Measurements from ENCODE around the gene KYNU. TPM values are rescaled to one million over a fixed set of nuclear protein-coding genes. Genes with fewer than 3 reads are reported as not detected.

Gene KYNU
- total and polyA plus RNA-seq, 4 experiments from 2014 or later: 0.73 to 1.3 (median 0.85) TPM; not detected in 1

DNA sequence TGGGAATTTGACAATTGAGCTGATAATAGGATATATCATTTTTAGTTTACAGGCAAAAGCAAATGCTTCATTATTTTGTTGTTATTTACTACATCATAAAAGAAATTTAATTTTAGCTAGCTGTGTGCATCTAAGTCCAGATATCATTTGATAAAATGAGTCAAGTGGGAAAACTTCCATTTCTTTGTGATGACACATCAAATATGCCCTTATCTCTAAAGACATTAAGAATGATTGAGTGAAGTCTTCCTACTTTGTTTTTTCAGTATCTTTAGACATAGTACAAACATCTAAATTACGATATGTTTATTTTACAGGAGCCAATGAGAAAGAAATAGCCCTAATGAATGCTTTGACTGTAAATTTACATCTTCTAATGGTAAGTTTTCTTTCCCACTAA lies 77.0 kb downstream of the KYNU start:
- Histone ChIP-seq H3K4me3 (ENCODE audit: low read length in 2 of 2) (no peak overlapping the region), H3K4me1 (ENCODE audit: insufficient read depth, low read length) (no peaks in the 10 kb centered on the region), H3K27ac (ENCODE audit: low read depth, low read length) (no peak overlapping the region), H3K36me3 (ENCODE audit: insufficient read depth, low read length) (no peaks in the 10 kb centered on the region), H3K27me3 (ENCODE audit: insufficient read depth, low read length) (no peaks in the 10 kb centered on the region), H3K9me3 (ENCODE audit: control insufficient read depth in 1 of 2, low read length in 2 of 2) (no peaks in the 10 kb centered on the region)
- no peak overlapping the region for H3K27ac Mint-ChIP-seq
- H3K4me3 Mint-ChIP-seq: no peak overlapping the region
- H3K27me3 Mint-ChIP-seq: peaks cover 1 to 17% of the 10 kb centered on the region in 2 donors
- POLR2A ChIA-PET (ENCODE audit: partially characterized antibody): no interaction called here
- CTCF ChIA-PET (ENCODE audit: partially characterized antibody): no interaction called here
- no peaks in the 10 kb centered on the region for H3K4me1 Mint-ChIP-seq
- H3K36me3 Mint-ChIP-seq: no peaks in the 10 kb centered on the region
- H3K9me3 Mint-ChIP-seq: peaks cover 0 to 11% (median 8%) of the 10 kb centered on the region in 8 donors
- intact Hi-C loops (cut with micrococcal nuclease): no loop called here
- DNase-seq: no peak

DNA sequence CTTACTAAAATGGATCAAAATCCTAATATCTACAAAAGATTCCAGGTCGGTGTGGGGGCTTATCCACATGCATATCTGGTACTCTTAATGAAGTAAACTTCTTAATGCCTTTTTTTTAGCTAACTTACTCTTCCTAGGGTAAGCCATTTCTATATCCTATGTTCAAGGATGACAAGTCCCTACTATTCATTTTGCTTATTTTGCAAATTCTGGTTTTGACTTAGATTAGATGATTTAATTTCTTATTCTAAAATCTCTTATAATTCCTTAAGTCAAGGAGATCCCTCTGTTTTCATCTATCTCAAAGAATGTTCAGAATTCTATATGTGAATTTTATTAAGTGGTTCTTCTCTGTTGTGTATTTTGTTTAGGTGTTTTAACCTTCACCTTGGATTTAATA lies 79.7 kb downstream of the KYNU start:
- POLR2A ChIA-PET (ENCODE audit: partially characterized antibody): no interaction called here
- Mint-ChIP-seq H3K27me3 (peaks cover 1 to 15% of the 10 kb centered on the region in 2 donors), H3K4me3 (no peak overlapping the region), H3K9me3 (peaks cover 0 to 4% (median 0%) of the 10 kb centered on the region in 8 donors), H3K36me3 (no peaks in the 10 kb centered on the region), H3K27ac (no peak overlapping the region), H3K4me1 (no peaks in the 10 kb centered on the region)
- no peaks in the 10 kb centered on the region for H3K4me1 ChIP-seq (ENCODE audit: insufficient read depth, low read length)
- H3K36me3 ChIP-seq (ENCODE audit: insufficient read depth, low read length): no peaks in the 10 kb centered on the region
- intact Hi-C loops (cut with micrococcal nuclease): no loop called here
- H3K4me3 ChIP-seq (ENCODE audit: low read length in 2 of 2): no peak overlapping the region
- no peaks in the 10 kb centered on the region for H3K9me3 ChIP-seq (ENCODE audit: control insufficient read depth in 1 of 2, low read length in 2 of 2)
- H3K27ac ChIP-seq (ENCODE audit: low read depth, low read length): no peak overlapping the region
- H3K27me3 ChIP-seq (ENCODE audit: insufficient read depth, low read length): no peaks in the 10 kb centered on the region
- DNase-seq: no peak
- CTCF ChIA-PET (ENCODE audit: partially characterized antibody): no interaction called here

- no peaks in the 10 kb centered on the region for H3K27me3 ChIP-seq (ENCODE audit: insufficient read depth, low read length)
- H3K36me3 Mint-ChIP-seq: no peaks in the 10 kb centered on the region
- H3K4me3 ChIP-seq (ENCODE audit: low read length in 2 of 2): no peak overlapping the region
- no peaks in the 10 kb centered on the region for H3K36me3 ChIP-seq (ENCODE audit: insufficient read depth, low read length)
- no peak overlapping the region for H3K27ac ChIP-seq (ENCODE audit: low read depth, low read length)
- CTCF ChIA-PET (ENCODE audit: partially characterized antibody): interaction anchor here (0.6 kb wide), 1 partner anchor 24 kb away, joined by 3 read pairs; no protein-coding TSS in a partner anchor
- no peaks in the 10 kb centered on the region for H3K9me3 ChIP-seq (ENCODE audit: control insufficient read depth in 1 of 2, low read length in 2 of 2)
- peaks cover 0 to 16% (median 10%) of the 10 kb centered on the region in 8 donors for H3K9me3 Mint-ChIP-seq
- DNase-seq: no peak
- no peak overlapping the region for H3K27ac Mint-ChIP-seq
- POLR2A ChIA-PET (ENCODE audit: partially characterized antibody): no interaction called here
- no peak overlapping the region for H3K4me3 Mint-ChIP-seq
- H3K4me1 ChIP-seq (ENCODE audit: insufficient read depth, low read length): no peaks in the 10 kb centered on the region
- no peaks in the 10 kb centered on the region for H3K4me1 Mint-ChIP-seq
- H3K27me3 Mint-ChIP-seq: peaks cover 8% of the 10 kb centered on the region in 2 donors
- intact Hi-C loops (cut with micrococcal nuclease): no loop called here
Measured at GRCh38 chr2:142961202-142961601, 83.7 kb downstream of the KYNU start.

DNA sequence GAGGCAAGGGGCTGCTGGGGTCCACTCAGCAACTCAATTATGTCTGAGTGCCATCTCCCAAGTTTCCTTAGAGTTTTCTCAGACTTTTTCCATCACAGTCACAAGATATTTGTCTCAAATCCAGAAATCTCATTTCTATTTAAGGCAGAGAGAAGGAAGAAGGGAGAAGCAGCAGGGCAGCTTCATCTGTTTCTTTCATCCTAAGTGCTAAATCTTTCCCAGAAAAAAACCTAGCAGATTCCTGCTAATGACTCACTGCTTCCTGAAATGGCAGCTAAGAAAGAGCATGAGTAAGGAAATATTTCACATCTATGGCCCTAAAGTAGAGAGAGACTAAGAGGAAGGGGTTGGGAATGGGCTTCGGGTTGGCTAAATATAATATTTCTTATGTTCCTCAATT lies 88.0 kb downstream of the KYNU start:
- no peaks in the 10 kb centered on the region for H3K36me3 ChIP-seq (ENCODE audit: insufficient read depth, low read length)
- no peaks in the 10 kb centered on the region for H3K27me3 ChIP-seq (ENCODE audit: insufficient read depth, low read length)
- ChIA-PET POLR2A (ENCODE audit: partially characterized antibody) (no interaction called here), CTCF (ENCODE audit: partially characterized antibody) (interaction anchor here (1.4 kb wide), 1 partner anchor 14 kb away, joined by 4 read pairs; no protein-coding TSS in a partner anchor)
- intact Hi-C loops (cut with micrococcal nuclease): no loop called here
- DNase-seq: no peak
- H3K27ac ChIP-seq (ENCODE audit: low read depth, low read length): no peak overlapping the region
- no peak overlapping the region for H3K4me3 Mint-ChIP-seq
- H3K9me3 Mint-ChIP-seq: peaks cover 0 to 16% (median 10%) of the 10 kb centered on the region in 8 donors
- no peak overlapping the region for H3K4me3 ChIP-seq (ENCODE audit: low read length in 2 of 2)
- H3K4me1 ChIP-seq (ENCODE audit: insufficient read depth, low read length): no peaks in the 10 kb centered on the region
- H3K27me3 Mint-ChIP-seq: peaks cover 0 to 7% of the 10 kb centered on the region in 2 donors
- no peaks in the 10 kb centered on the region for H3K9me3 ChIP-seq (ENCODE audit: control insufficient read depth in 1 of 2, low read length in 2 of 2)
- no peak overlapping the region for H3K27ac Mint-ChIP-seq
- no peaks in the 10 kb centered on the region for H3K4me1 Mint-ChIP-seq
- no peaks in the 10 kb centered on the region for H3K36me3 Mint-ChIP-seq

- H3K27ac ChIP-seq (ENCODE audit: low read depth, low read length): no peak overlapping the region
- no peak overlapping the region for H3K4me3 ChIP-seq (ENCODE audit: low read length in 2 of 2)
- H3K36me3 ChIP-seq (ENCODE audit: insufficient read depth, low read length): no peaks in the 10 kb centered on the region
- DNase-seq: no peak
- H3K9me3 ChIP-seq (ENCODE audit: control insufficient read depth in 1 of 2, low read length in 2 of 2): no peaks in the 10 kb centered on the region
- intact Hi-C loops (cut with micrococcal nuclease): no loop called here
- H3K9me3 Mint-ChIP-seq: peaks cover 0 to 16% (median 10%) of the 10 kb centered on the region in 8 donors
- H3K27me3 ChIP-seq (ENCODE audit: insufficient read depth, low read length): no peaks in the 10 kb centered on the region
- H3K36me3 Mint-ChIP-seq: no peaks in the 10 kb centered on the region
- H3K27me3 Mint-ChIP-seq: peaks cover 3 to 7% of the 10 kb centered on the region in 2 donors
- ChIA-PET CTCF (ENCODE audit: partially characterized antibody) (no interaction called here), POLR2A (ENCODE audit: partially characterized antibody) (no interaction called here)
- no peaks in the 10 kb centered on the region for H3K4me1 ChIP-seq (ENCODE audit: insufficient read depth, low read length)
- H3K4me1 Mint-ChIP-seq: no peaks in the 10 kb centered on the region
- H3K27ac Mint-ChIP-seq: no peak overlapping the region
- H3K4me3 Mint-ChIP-seq: no peak overlapping the region
Measured at GRCh38 chr2:142966284-142966683, 88.8 kb downstream of the KYNU start.

GRCh38 chr2:142967060-142967459 lies 89.6 kb downstream of the KYNU start:
- CTCF ChIA-PET (ENCODE audit: partially characterized antibody): interaction anchor here (1.1 kb wide), 1 partner anchor 13 kb away, joined by 3 read pairs; no protein-coding TSS in a partner anchor
- no peaks in the 10 kb centered on the region for H3K27me3 ChIP-seq (ENCODE audit: insufficient read depth, low read length)
- no peak overlapping the region for H3K27ac ChIP-seq (ENCODE audit: low read depth, low read length)
- Mint-ChIP-seq H3K27ac (no peak overlapping the region), H3K9me3 (peaks cover 0 to 16% (median 10%) of the 10 kb centered on the region in 8 donors), H3K36me3 (no peaks in the 10 kb centered on the region), H3K4me3 (no peak overlapping the region), H3K27me3 (peaks cover 3 to 7% of the 10 kb centered on the region in 2 donors), H3K4me1 (no peaks in the 10 kb centered on the region)
- no peaks in the 10 kb centered on the region for H3K9me3 ChIP-seq (ENCODE audit: control insufficient read depth in 1 of 2, low read length in 2 of 2)
- H3K4me1 ChIP-seq (ENCODE audit: insufficient read depth, low read length): no peaks in the 10 kb centered on the region
- no peaks in the 10 kb centered on the region for H3K36me3 ChIP-seq (ENCODE audit: insufficient read depth, low read length)
- no peak overlapping the region for H3K4me3 ChIP-seq (ENCODE audit: low read length in 2 of 2)
- intact Hi-C loops (cut with micrococcal nuclease): no loop called here
- no peak for DNase-seq
- POLR2A ChIA-PET (ENCODE audit: partially characterized antibody): no interaction called here

GRCh38 chr2:142973160-142973821 lies 95.8 kb downstream of the KYNU start:
- H3K9me3 Mint-ChIP-seq: no peaks in the 10 kb centered on the region
- POLR2A ChIA-PET (ENCODE audit: partially characterized antibody): no interaction called here
- H3K36me3 Mint-ChIP-seq: no peaks in the 10 kb centered on the region
- H3K4me3 ChIP-seq (ENCODE audit: low read length in 2 of 2): no peak overlapping the region
- H3K27me3 Mint-ChIP-seq: peaks cover 1 to 10% of the 10 kb centered on the region in 2 donors
- H3K36me3 ChIP-seq (ENCODE audit: insufficient read depth, low read length): no peaks in the 10 kb centered on the region
- no peaks in the 10 kb centered on the region for H3K9me3 ChIP-seq (ENCODE audit: control insufficient read depth in 1 of 2, low read length in 2 of 2)
- H3K27me3 ChIP-seq (ENCODE audit: insufficient read depth, low read length): no peaks in the 10 kb centered on the region
- no peaks in the 10 kb centered on the region for H3K4me1 ChIP-seq (ENCODE audit: insufficient read depth, low read length)
- peak overlapping the region in 1 of 7 donors; percentile 42 for H3K27ac Mint-ChIP-seq
- CTCF ChIA-PET (ENCODE audit: partially characterized antibody): no interaction called here
- H3K4me1 Mint-ChIP-seq: no peaks in the 10 kb centered on the region
- no peak overlapping the region for H3K27ac ChIP-seq (ENCODE audit: low read depth, low read length)
- DNase-seq: no peak
- H3K4me3 Mint-ChIP-seq: no peak overlapping the region
- intact Hi-C loops (cut with micrococcal nuclease): no loop called here
